ENCODE measurements around the gene RPUSD4.

DNA sequence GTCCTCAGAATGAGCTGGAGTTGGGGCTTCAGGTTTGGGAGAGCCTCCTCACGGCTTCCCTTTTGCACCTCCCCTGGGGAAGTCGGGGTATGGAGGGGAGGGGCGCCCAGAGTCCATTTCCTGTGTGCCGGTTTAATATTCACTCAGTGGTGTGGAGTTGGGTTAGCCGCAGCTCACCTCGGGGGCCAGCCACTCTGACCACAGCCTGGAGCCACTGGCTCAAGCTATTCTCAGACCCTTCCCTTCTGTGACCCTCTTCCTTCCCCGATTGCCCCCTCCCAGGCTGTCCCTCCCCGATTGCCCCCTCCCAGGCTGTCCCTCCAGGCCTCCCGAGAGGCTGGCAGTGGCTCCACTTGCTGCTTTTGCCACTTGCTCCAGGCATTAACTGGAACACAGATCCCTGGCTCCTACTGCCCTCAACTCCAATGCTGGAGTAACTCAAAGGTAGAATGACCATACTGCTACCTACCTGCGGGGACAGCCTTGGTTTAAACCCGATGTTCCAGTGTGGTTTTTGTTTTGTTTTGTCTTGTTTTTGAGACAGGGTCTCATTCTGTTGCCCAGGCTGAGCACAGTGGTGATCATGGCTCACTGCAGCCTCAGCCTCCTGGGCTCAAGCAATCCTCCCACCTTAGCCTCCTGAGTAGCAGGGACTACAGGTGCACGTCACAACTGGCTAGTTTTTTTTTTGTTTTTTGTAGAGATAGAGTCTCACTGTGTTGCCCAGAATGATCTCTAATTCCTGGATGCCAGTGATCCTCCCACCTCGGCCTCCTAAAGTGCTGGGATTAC lies 29.3 kb downstream of the RPUSD4 start:
- TF ChIP-seq CTCF (IDR thresholded peaks at IDR 0.05) (no peak), POLR2A (IDR thresholded peaks at IDR 0.05) (no peak)

Data from heart left ventricle (tissue), 13 donors.